SK-MEL-5 (cell line): ENCODE data around the gene PKNOX2. TPM values are rescaled to one million over a fixed set of nuclear protein-coding genes. Genes with fewer than 3 reads are reported as not detected.
A peak's percentile ranks its signal among the peaks of the same experiment; 100 is the strongest.

Source experiments
- DNase-seq: peaks from one replicate; pipeline ENCODE4 v3.0.0-alpha.2; 2016; ENCODE audit warnings: low read depth, low spot score
- in situ Hi-C: cut with HindIII; loops from 2 replicates; pipeline ENCODE4 v1.10.0; 2016; ENCODE audit warnings: low sequenced_read_pairs, high pct_unique_total_duplicates, low pct_unique_long_range_greater_than_20kb
- total RNA-seq: library from RNA; depleted of rRNA; stranded (reverse); fragments of >200 nt; shearing (Covaris generic); gene quantifications from 2 replicates; pipeline ENCODE4 v1.2.3, GENCODE V29; 2014

The PKNOX2 gene
- total RNA-seq, 1 experiment from 2014 or later: 1.6 TPM

DNA sequence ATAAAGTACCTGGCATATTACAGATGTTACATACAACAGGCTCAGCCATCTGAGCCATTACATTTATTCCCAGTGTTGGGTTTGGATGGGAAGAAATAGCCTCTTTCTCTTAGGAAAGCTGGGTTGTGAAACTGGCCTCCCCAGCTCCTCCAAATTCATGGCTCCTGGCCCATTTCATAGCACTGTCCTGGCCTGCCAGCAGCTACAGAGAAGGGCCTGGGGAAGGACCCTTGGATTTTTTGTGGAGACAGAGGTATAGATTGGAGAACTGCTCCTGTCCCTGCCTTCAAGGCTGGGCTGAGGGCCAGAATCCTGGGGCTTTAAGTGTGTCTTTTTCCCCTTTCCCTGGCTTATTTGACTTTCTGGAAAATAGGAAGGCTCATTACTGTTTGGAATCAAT, 18.0 kb downstream of the PKNOX2 start:
- in situ Hi-C loops: no loop called here
- no peak for DNase-seq

DNA sequence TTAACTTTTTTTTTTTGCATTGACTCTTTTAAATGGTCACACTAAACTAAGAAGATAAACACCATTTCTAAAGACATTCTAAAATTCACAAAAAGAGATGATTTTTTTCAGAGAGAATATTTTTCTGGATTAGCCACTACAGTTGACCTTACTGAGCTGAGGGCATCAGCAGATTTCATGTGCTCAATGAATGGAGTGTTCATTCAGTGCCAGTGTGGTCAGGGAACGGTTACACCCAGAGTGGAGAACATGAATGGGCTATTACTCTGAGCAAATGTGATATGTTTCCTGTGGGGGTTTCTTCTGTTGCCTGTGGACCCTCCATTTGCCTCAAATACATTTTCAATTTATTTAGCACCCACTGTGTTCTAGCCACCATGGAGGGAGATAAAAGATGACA, 19.1 kb downstream of the PKNOX2 start:
- peak; percentile 75 for DNase-seq
- in situ Hi-C loops: no loop called here

- no peak for DNase-seq
- in situ Hi-C loops: no loop called here
Observed at GRCh38 chr11:125188021-125188420, 23.5 kb downstream of the PKNOX2 start.

- in situ Hi-C loops: no loop called here
- no peak for DNase-seq
Observed at GRCh38 chr11:125190566-125190965, 26.0 kb downstream of the PKNOX2 start.

DNA sequence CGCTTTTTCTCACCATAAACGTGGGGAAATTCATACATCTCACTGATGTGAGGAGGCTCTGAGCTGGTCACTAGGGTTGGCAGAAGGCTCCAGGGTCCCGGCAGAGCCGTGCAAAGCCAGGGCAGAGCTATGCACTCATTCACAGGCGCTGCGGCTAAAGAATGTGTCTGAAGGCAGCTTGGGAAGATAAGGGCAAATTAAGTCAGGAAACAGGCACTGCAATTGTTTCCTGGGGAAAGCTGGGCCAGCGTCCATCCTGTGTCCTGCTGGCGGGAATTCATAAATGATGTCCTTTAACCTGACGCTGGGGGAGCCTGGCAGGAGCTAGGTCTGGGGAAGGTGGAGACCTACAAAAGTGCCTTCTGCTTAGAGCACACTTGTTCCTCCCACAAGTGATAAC, 27.6 kb downstream of the PKNOX2 start:
- in situ Hi-C loops: no loop called here
- no peak for DNase-seq

DNA sequence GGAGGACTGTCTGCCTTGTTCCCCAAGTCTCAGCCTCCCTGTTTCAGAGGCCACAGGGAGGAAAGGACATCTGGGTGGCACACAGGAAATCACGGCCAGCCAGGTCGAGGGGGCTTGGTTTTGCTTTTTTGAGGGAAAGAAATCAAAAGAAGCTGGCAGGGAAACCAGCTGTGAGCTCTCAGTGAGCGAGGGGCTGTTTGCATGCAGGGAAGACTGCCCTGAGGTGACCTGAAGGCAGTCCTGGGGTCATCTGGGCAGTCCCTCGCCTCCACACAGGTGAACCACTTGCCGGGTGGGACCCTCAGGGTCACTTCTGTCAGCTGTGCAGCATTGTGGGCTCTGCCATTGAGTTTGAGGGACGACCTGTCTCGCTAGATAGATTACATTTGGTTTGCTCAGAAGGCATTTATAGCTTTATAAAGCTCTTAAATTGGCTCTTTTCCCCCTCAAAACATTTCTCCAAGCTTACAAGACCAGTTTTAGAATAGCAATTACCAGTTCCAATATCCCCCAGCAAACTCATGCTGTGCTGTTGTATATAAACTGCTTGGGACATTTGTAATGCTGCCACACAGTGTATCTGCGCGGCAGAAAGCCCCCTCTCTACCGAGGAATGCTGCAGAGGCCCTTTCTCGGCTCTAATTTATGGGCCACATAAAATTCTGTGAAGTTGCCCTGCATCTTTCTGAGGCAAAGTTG, 28.3 kb downstream of the PKNOX2 start:
- no peak for DNase-seq
- in situ Hi-C loops: no loop called here

DNA sequence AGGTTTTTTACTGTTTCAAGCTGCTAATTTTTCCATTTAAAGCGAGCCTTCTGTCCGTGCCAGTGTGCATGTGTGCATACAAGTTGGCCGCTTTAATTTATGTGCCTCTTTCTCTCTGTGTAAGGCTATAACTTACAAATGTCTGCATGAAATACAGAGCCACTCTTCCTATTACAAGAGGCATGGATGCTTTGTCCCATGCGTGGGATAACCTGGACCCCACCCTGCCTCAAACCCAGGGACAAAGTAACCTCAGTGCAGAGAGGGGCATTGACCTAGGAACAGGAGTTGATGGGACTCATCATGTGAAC, 28.8 kb downstream of the PKNOX2 start:
- DNase-seq: no peak
- in situ Hi-C loops: no loop called here

GRCh38 chr11:125193841-125194240, 29.3 kb downstream of the PKNOX2 start:
- in situ Hi-C loops: no loop called here
- DNase-seq: no peak

- in situ Hi-C loops: no loop called here
- DNase-seq: no peak
Observed at GRCh38 chr11:125199915-125200314, 35.4 kb downstream of the PKNOX2 start.

DNA sequence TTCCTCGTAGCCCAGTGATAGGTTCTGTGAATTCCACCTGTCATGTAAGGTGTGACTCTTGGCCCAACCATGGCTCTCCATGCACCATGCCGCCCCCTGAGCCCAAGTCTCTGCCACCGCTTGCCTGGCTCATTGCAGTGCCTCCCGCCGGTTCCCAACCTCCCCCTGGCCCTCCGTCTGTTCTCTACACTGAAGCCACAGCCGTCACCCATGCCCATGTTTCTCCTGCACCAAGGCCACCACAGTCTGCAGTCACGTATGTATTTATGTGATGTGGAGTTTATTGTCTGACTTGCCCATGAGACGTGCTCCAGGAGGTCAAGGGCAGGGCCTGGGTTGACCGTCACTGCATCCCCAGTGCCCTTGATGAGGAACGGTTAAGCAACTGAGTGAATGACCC, 35.9 kb downstream of the PKNOX2 start:
- no peak for DNase-seq
- in situ Hi-C loops: no loop called here

- peak; percentile 88 for DNase-seq
- in situ Hi-C loops: no loop called here
Observed at GRCh38 chr11:125201525-125202141, 37.1 kb downstream of the PKNOX2 start.

- in situ Hi-C loops: no loop called here
Observed at GRCh38 chr11:125202362-125202880, 37.9 kb downstream of the PKNOX2 start.

GRCh38 chr11:125202977-125203376, 38.4 kb downstream of the PKNOX2 start:
- no peak for DNase-seq
- in situ Hi-C loops: no loop called here

More at GRCh38 chr11:125202362-125202880, 37.9 kb downstream of the PKNOX2 start:
- no peak for DNase-seq

DNA sequence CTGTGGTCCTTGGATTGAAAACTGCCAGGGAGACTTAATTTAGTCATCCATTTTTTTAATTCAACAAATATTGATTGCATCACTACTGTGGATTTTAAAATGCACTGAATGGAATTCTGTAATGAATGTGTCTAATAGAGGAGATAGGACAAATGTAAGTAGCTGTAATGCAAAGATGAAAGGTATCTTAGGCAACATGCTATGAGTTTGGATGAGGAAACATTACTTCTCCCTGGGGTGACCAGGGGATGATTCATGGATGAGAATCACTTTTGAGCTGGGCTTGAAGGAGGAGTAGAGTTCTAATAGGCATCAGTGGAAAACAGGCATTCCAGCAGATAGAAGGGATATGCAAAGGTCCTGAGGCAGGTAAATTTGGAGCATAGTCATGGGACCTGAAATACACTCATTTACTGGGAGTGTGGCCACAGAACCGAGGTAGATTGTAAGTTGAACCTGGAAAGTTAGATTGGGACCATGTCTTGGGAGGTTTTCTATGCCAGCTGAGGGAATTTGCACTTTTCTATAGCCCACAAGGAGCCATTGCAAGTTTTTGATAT, 43.4 kb downstream of the PKNOX2 start:
- no peak for DNase-seq
- in situ Hi-C loops: no loop called here

DNA sequence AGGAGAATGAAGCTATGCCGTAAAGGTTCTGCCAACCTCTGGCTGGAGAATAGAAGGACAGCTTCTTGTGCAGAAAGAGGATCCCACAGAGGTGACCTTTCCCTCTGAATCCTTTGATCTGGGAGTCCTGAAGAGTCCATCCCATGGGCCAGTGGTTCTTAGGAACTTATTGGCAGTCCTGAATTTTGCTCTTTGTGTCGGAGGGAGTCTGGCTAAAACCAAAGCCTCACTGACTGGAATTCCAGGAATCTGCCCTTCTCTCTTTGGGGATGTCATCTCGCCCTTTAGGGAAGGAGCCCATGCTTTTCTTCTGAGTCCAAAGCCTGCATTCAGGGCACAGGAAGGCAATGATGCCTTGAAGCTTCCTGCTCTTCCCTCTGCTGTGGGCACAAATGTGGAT, 45.5 kb downstream of the PKNOX2 start:
- DNase-seq: no peak
- in situ Hi-C loops: no loop called here

DNA sequence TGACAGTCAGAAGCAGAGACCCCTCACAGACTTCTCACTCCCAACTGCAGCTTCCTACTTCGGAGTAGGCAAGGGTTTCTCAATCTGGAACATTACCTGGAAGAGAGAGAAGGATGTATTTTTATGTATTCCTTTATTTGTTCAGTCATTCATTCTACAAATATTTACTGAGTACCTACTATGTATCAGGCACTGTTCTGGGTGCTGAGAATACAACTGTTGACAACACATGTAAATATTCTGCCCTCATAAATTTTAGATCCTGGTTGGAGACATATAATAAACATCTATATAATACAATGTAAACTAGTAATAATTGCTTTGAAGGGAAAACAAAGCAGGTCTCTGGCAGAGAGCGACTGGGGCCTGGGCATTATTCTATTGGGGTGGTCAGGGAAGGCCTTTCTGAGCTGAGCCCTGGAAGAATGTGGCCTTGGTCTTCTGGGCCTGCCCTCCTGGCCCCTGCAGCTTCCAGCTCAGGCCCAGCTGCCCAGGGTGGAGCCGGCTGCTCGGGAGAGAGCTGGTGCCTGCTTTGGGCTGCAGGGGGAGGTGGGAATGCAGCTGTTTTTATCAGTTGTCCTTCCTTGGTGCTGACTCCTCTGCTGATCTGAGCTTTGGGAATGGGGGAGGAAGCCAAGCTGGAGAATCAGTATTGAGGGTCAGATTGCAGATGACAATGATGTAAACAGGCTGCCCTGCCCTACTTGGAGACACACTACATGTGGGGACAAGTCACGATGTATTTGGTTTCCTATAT, 46.8 kb downstream of the PKNOX2 start:
- in situ Hi-C loops: no loop called here

GRCh38 chr11:125211948-125212340, 47.4 kb downstream of the PKNOX2 start:
- in situ Hi-C loops: no loop called here
- no peak for DNase-seq

More for the DNA sequence above, 46.8 kb downstream of the PKNOX2 start:
- no peak for DNase-seq
